Daoy (cell line): ENCODE data around the gene PLCL2. TPM values are rescaled to one million over a fixed set of nuclear protein-coding genes. Genes with fewer than 3 reads are reported as not detected.

Source experiments
- DNase-seq: peaks from one replicate; pipeline ENCODE4 v3.0.0-alpha.2; 2015; ENCODE audit warnings: low read depth
- total RNA-seq: library from RNA; depleted of rRNA; stranded (reverse); fragments of >200 nt; shearing (Covaris generic); gene quantifications from 2 replicates; pipeline ENCODE4 v1.2.3, GENCODE V29; 2014

The PLCL2 gene
- total RNA-seq, 1 experiment from 2014 or later = 6.7 TPM

- DNase-seq = no peak
These were observed 19.4 kb upstream of the PLCL2 start for GRCh38 chr3:16865335-16865734.

- DNase-seq = peak; percentile 71
These were observed 18.2 kb upstream of the PLCL2 start for GRCh38 chr3:16866571-16866970.

- no peak for DNase-seq
These were observed 16.2 kb upstream of the PLCL2 start for GRCh38 chr3:16868513-16868912.

GRCh38 chr3:16869261-16870005 lies 15.3 kb upstream of the PLCL2 start:
- no peak for DNase-seq

GRCh38 chr3:16871915-16872842 lies 12.6 kb upstream of the PLCL2 start:
- no peak for DNase-seq

GRCh38 chr3:16873872-16874271 lies 10.9 kb upstream of the PLCL2 start:
- DNase-seq = no peak

- DNase-seq = no peak
These were observed 8.7 kb upstream of the PLCL2 start for GRCh38 chr3:16875876-16876550.

GRCh38 chr3:16877505-16877904 lies 7.2 kb upstream of the PLCL2 start:
- no peak for DNase-seq

- DNase-seq = no peak
These were observed 6.8 kb upstream of the PLCL2 start for GRCh38 chr3:16877911-16878310.

GRCh38 chr3:16881896-16882630 lies 2.7 kb upstream of the PLCL2 start:
- DNase-seq = no peak

GRCh38 chr3:16883057-16883722 lies 1.6 kb upstream of the PLCL2 start:
- DNase-seq = no peak

GRCh38 chr3:16883723-16884083 lies 1.1 kb upstream of the PLCL2 start:
- no peak for DNase-seq

- DNase-seq = peak; percentile 54
These were observed 539 bp upstream of the PLCL2 start for GRCh38 chr3:16884084-16884747.

GRCh38 chr3:16885593-16886302 lies 993 bp downstream of the PLCL2 start:
- DNase-seq = no peak

GRCh38 chr3:16886303-16886683 lies 1.5 kb downstream of the PLCL2 start:
- no peak for DNase-seq

- no peak for DNase-seq
These were observed 2.4 kb downstream of the PLCL2 start for GRCh38 chr3:16887130-16887529.

- DNase-seq = no peak
These were observed 3.6 kb downstream of the PLCL2 start for GRCh38 chr3:16888356-16888755.

GRCh38 chr3:16888785-16889607 lies 4.2 kb downstream of the PLCL2 start:
- DNase-seq = peak; percentile 19
